ENCODE measurements around the gene GRK1. TPM values are rescaled to one million over a fixed set of nuclear protein-coding genes. Genes with fewer than 3 reads are reported as not detected.

The GRK1 gene
- total and polyA plus RNA-seq, 2 of the 4 experiments (the other 2 are of a cell fraction): not detected

DNA sequence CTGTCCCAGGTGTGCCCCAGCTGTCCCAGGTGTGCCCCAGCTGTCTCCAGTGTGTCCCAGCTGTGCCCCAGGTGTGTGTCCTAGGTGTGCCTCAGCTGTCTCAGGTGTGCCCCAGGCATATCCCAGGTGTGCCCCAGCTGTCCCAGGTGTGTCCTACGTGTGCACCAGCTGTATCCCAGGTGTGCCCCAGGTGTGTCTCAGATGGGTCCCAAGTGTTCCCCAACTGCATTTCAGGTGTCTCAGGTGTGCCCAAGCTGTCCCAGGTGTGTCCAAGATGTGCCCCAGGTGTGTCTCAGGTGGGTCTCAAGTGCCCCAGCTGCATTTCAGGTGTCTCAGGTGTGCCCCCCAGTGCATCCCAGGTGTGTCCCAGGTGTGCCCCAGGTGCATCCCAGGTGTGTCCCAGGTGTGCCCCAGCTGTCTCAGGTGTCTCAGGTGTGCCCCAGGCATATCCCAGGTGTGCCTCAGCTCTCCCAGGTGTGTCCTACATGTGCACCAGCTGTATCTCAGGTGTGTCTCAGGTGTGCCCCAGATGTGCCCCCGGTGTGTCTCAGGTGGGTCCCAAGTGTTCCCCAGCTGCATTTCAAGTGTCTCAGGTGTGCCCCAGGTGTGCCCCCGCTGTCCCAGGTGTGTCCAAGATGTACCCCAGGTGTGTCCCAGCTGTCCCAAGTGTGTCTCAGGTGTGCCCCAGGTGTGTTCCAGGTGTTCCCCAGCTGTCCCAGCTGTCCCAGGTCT lies 1.3 kb upstream of the GRK1 start:
- no peak overlapping the region for H4K5ac ChIP-seq (ENCODE audit: low read depth, low read length)
- in situ Hi-C loops (cut with MboI; ENCODE audit: low sequenced_read_pairs): no loop called here
- no peak overlapping the region for H2AK5ac ChIP-seq (ENCODE audit: low read depth, low read length)
- H3K23ac ChIP-seq (ENCODE audit: low read depth, low read length): no peak overlapping the region
- no peak overlapping the region for H3K9ac ChIP-seq (ENCODE audit: low read depth, low read length)
- ChIA-PET POLR2A (ENCODE audit: unreplicated experiment) (no interaction called here), CTCF (no interaction called here)
- peak overlapping the region; percentile 83 for H2AK9ac ChIP-seq (replicated peaks; ENCODE audit: low read depth, low read length, poor library complexity)
- no peak overlapping the region for H4K8ac ChIP-seq (ENCODE audit: low read depth in 2 of 2, low read length in 2 of 2)
- no peak overlapping the region for H3K14ac ChIP-seq (replicated peaks; ENCODE audit: low read depth, low read length)
- H3K18ac ChIP-seq (ENCODE audit: low read depth, low read length): no peak overlapping the region
- no TSS peak for BruUV-seq (replicated peaks)
- no peak overlapping the region for H2BK120ac ChIP-seq (ENCODE audit: low read depth, low read length)
- peaks cover 3% of the 10 kb centered on the region; the same call in 1 of the 2 replicates for H3K9me3 ChIP-seq (ENCODE audit: control insufficient read depth, insufficient read depth, low read length)
- no peak overlapping the region for H2BK20ac ChIP-seq (ENCODE audit: low read depth, low read length)
- no peaks in the 10 kb centered on the region for H3K79me1 ChIP-seq (ENCODE audit: low read depth in 1 of 2, low read length in 2 of 2)
- ATAC-seq (ENCODE audit: low read depth) (no peak), DNase-seq (no peak)
- peak overlapping the region; percentile 35 for H2AFZ ChIP-seq (replicated peaks; ENCODE audit: low read length, poor library complexity)
- H3K4me1 ChIP-seq (ENCODE audit: control insufficient read depth, insufficient read depth, low read length): no peaks in the 10 kb centered on the region
- peaks cover 16% of the 10 kb centered on the region for H3K27me3 ChIP-seq (ENCODE audit: control insufficient read depth, insufficient read depth, low read length)
- dilution Hi-C loops (cut with HindIII; ENCODE audit: low sequenced_read_pairs, unreplicated experiment): no loop called here
- peaks cover 3% of the 10 kb centered on the region; the same call in 1 of the 2 replicates for H3K9me1 ChIP-seq (ENCODE audit: insufficient read depth, low read length)
- H4K91ac ChIP-seq (ENCODE audit: insufficient read depth, low read depth, low read length): no peak overlapping the region
- no peak overlapping the region for H3K4ac ChIP-seq (ENCODE audit: low read depth, low read length)
- WGBS, 2 experiments (ENCODE audit: extremely low coverage in 2 of 2, insufficient read length in 1 of 2): 58% methylated on average over 3 of the region's 3 CpGs; no CpG with 5 or more reads in 1 of the 2 experiments
- no peak overlapping the region for H2BK15ac ChIP-seq (ENCODE audit: low read depth, low read length)
- TF ChIP-seq CHD1 (IDR thresholded peaks at IDR 0.05; ENCODE audit: low read depth, low read length) (no peak), RFX5 (IDR thresholded peaks at IDR 0.05; ENCODE audit: low read depth, low read length) (no peak), POLR2A (IDR thresholded peaks at IDR 0.05; ENCODE audit: low read depth, low read length) (no peak), MAZ (IDR thresholded peaks at IDR 0.05; ENCODE audit: borderline replicate concordance, low read depth, low read length) (no peak), BHLHE40 (IDR thresholded peaks at IDR 0.05; ENCODE audit: low read depth, low read length) (no peak), MXI1 (IDR thresholded peaks at IDR 0.05; ENCODE audit: borderline replicate concordance, low read depth, low read length) (no peak), RCOR1 (IDR thresholded peaks at IDR 0.05; ENCODE audit: insufficient replicate concordance, low read length) (no peak)
- TF ChIP-seq, protein P1, sequence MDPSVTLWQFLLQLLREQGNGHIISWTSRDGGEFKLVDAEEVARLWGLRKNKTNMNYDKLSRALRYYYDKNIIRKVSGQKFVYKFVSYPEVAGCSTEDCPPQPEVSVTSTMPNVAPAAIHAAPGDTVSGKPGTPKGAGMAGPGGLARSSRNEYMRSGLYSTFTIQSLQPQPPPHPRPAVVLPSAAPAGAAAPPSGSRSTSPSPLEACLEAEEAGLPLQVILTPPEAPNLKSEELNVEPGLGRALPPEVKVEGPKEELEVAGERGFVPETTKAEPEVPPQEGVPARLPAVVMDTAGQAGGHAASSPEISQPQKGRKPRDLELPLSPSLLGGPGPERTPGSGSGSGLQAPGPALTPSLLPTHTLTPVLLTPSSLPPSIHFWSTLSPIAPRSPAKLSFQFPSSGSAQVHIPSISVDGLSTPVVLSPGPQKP (IDR thresholded peaks at IDR 0.05; ENCODE audit: borderline replicate concordance, low read depth, low read length): no peak
- TF ChIP-seq, protein P2, sequence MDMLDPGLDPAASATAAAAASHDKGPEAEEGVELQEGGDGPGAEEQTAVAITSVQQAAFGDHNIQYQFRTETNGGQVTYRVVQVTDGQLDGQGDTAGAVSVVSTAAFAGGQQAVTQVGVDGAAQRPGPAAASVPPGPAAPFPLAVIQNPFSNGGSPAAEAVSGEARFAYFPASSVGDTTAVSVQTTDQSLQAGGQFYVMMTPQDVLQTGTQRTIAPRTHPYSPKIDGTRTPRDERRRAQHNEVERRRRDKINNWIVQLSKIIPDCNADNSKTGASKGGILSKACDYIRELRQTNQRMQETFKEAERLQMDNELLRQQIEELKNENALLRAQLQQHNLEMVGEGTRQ (IDR thresholded peaks at IDR 0.05; ENCODE audit: low read depth, low read length): no peak
- TF ChIP-seq, protein P3, sequence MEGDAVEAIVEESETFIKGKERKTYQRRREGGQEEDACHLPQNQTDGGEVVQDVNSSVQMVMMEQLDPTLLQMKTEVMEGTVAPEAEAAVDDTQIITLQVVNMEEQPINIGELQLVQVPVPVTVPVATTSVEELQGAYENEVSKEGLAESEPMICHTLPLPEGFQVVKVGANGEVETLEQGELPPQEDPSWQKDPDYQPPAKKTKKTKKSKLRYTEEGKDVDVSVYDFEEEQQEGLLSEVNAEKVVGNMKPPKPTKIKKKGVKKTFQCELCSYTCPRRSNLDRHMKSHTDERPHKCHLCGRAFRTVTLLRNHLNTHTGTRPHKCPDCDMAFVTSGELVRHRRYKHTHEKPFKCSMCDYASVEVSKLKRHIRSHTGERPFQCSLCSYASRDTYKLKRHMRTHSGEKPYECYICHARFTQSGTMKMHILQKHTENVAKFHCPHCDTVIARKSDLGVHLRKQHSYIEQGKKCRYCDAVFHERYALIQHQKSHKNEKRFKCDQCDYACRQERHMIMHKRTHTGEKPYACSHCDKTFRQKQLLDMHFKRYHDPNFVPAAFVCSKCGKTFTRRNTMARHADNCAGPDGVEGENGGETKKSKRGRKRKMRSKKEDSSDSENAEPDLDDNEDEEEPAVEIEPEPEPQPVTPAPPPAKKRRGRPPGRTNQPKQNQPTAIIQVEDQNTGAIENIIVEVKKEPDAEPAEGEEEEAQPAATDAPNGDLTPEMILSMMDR (conservative IDR thresholded peaks at IDR 0.05; ENCODE audit: low read depth, low read length): no peak
- no peak overlapping the region for H3K4me2 ChIP-seq (ENCODE audit: low read depth, low read length)
- H3K27ac ChIP-seq (ENCODE audit: insufficient read depth, low read length): no peak overlapping the region
- intact Hi-C loops (cut with micrococcal nuclease): no loop called here
- no peaks in the 10 kb centered on the region for H3K36me3 ChIP-seq (ENCODE audit: control insufficient read depth, insufficient read depth, low read length)
- H2BK5ac ChIP-seq (ENCODE audit: low read depth, low read length, poor library complexity, severe bottlenecking): no peak overlapping the region
- peaks cover 11% of the 10 kb centered on the region; the same call in 1 of the 2 replicates for H4K20me1 ChIP-seq (ENCODE audit: insufficient read depth, low read length)
- H3K56ac ChIP-seq (ENCODE audit: extremely low read depth, insufficient read depth, low read length): no peak overlapping the region
- H3K4me3 ChIP-seq (ENCODE audit: insufficient read depth, low read depth, low read length): no peak overlapping the region

Data from IMR-90 (cell line).